ENCODE data around the gene ENTPD8. TPM values are rescaled to one million over a fixed set of nuclear protein-coding genes. Genes with fewer than 3 reads are reported as not detected.

The ENTPD8 gene
- total and polyA plus RNA-seq, 2 of the 4 experiments (the other 2 are of a cell fraction) = 0.07 TPM; not detected in 1

DNA sequence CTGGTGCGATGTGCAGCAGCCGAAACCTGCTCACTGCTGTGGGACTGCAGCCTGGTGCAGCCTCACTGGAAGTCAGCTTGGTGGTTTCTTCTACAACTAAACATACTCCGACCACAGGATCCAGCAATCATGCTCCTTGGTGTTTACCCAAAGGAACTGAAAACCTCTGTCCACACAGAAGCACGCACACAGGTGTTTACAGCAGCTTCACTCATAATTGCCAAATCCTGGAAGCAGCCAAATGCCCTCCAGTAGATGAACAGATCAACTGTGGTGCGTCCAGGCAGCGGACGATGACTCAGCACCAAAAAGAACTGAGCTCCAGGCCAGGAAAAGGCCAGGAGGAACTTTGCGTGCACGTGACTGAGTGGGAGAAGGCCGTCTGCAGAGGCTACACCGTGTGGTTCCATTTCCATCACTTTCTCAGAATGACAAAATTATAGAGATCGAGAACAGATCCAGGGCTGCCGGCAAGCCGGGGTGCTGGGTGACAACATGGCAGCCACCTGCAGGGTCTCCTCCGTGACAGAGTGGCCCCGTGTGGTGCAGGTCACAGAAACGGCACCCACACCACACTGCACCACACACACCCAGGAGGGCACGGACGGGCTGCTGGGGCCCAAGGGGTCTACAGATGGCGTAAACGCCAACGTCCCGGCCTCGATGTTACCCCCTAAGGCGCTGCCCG, 41.1 kb upstream of the ENTPD8 start:
- H4K91ac ChIP-seq (ENCODE audit: insufficient read depth, low read depth, low read length) = no peak overlapping the region
- H3K9me1 ChIP-seq (ENCODE audit: insufficient read depth, low read length) = peaks cover 6% of the 10 kb centered on the region; the same call in 1 of the 2 replicates
- WGBS, 2 experiments (ENCODE audit: extremely low coverage in 2 of 2, insufficient read length in 1 of 2) = 39% methylated on average over 10 of the region's 26 CpGs; no CpG with 5 or more reads in 1 of the 2 experiments
- H3K23ac ChIP-seq (ENCODE audit: low read depth, low read length) = no peak overlapping the region
- peak overlapping the region; percentile 42; the same call in 1 of the 2 replicates for H2BK120ac ChIP-seq (ENCODE audit: low read depth, low read length)
- dilution Hi-C loops (cut with HindIII; ENCODE audit: low sequenced_read_pairs, unreplicated experiment) = no loop called here
- H2BK20ac ChIP-seq (ENCODE audit: low read depth, low read length) = no peak overlapping the region
- no peak overlapping the region for H3K18ac ChIP-seq (ENCODE audit: low read depth, low read length)
- H2AFZ ChIP-seq (replicated peaks; ENCODE audit: low read length, poor library complexity) = peak overlapping the region; percentile 78
- DNase-seq = peak; percentile 93
- H3K27me3 ChIP-seq (ENCODE audit: control insufficient read depth, insufficient read depth, low read length) = peaks cover 13% of the 10 kb centered on the region; the same call in 1 of the 2 replicates
- H2BK5ac ChIP-seq (ENCODE audit: low read depth, low read length, poor library complexity, severe bottlenecking) = peak overlapping the region; percentile 30
- H3K9ac ChIP-seq (ENCODE audit: low read depth, low read length) = no peak overlapping the region
- no peaks in the 10 kb centered on the region for H3K9me3 ChIP-seq (ENCODE audit: control insufficient read depth, insufficient read depth, low read length)
- H3K79me1 ChIP-seq (ENCODE audit: low read depth in 1 of 2, low read length in 2 of 2) = no peaks in the 10 kb centered on the region
- H3K4me3 ChIP-seq (ENCODE audit: insufficient read depth, low read depth, low read length) = no peak overlapping the region
- H4K20me1 ChIP-seq (ENCODE audit: insufficient read depth, low read length) = no peaks in the 10 kb centered on the region
- no peak overlapping the region for H2AK5ac ChIP-seq (ENCODE audit: low read depth, low read length)
- H3K4me2 ChIP-seq (ENCODE audit: low read depth, low read length) = no peak overlapping the region
- CTCF ChIA-PET = interaction anchor here (0.9 kb wide), 1 partner anchor 53 kb away, joined by 5 read pairs; no protein-coding TSS in a partner anchor
- in situ Hi-C loops (cut with MboI; ENCODE audit: low sequenced_read_pairs) = no loop called here
- H3K4ac ChIP-seq (ENCODE audit: low read depth, low read length) = no peak overlapping the region; the same call in 1 of the 2 replicates
- peak overlapping the region; percentile 5; the same call in 1 of the 2 replicates for H3K27ac ChIP-seq (ENCODE audit: insufficient read depth, low read length)
- BruUV-seq (replicated peaks) = no TSS peak
- no peak overlapping the region for H3K14ac ChIP-seq (replicated peaks; ENCODE audit: low read depth, low read length)
- TF ChIP-seq MAFK (IDR thresholded peaks at IDR 0.05; ENCODE audit: low read depth, low read length) (peak; percentile 76), FOS (IDR thresholded peaks at IDR 0.05; ENCODE audit: low read depth, low read length) (peak; percentile 45; the same call in 1 of the 2 replicates), SMC3 (IDR thresholded peaks at IDR 0.05; ENCODE audit: low read depth, low read length) (no peak), BHLHE40 (IDR thresholded peaks at IDR 0.05; ENCODE audit: low read depth, low read length) (peak; percentile 93), RCOR1 (IDR thresholded peaks at IDR 0.05; ENCODE audit: insufficient replicate concordance, low read length) (peak; percentile 61), CEBPB (IDR thresholded peaks at IDR 0.05; ENCODE audit: low read depth, low read length) (peak; percentile 67), NFE2L2 (IDR thresholded peaks at IDR 0.05; ENCODE audit: low read depth, low read length) (peak; percentile 96), POLR2A (IDR thresholded peaks at IDR 0.05; ENCODE audit: low read depth, low read length) (no peak)
- TF ChIP-seq, protein P1, sequence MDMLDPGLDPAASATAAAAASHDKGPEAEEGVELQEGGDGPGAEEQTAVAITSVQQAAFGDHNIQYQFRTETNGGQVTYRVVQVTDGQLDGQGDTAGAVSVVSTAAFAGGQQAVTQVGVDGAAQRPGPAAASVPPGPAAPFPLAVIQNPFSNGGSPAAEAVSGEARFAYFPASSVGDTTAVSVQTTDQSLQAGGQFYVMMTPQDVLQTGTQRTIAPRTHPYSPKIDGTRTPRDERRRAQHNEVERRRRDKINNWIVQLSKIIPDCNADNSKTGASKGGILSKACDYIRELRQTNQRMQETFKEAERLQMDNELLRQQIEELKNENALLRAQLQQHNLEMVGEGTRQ (IDR thresholded peaks at IDR 0.05; ENCODE audit: low read depth, low read length) = peak; percentile 87
- TF ChIP-seq, protein P2, sequence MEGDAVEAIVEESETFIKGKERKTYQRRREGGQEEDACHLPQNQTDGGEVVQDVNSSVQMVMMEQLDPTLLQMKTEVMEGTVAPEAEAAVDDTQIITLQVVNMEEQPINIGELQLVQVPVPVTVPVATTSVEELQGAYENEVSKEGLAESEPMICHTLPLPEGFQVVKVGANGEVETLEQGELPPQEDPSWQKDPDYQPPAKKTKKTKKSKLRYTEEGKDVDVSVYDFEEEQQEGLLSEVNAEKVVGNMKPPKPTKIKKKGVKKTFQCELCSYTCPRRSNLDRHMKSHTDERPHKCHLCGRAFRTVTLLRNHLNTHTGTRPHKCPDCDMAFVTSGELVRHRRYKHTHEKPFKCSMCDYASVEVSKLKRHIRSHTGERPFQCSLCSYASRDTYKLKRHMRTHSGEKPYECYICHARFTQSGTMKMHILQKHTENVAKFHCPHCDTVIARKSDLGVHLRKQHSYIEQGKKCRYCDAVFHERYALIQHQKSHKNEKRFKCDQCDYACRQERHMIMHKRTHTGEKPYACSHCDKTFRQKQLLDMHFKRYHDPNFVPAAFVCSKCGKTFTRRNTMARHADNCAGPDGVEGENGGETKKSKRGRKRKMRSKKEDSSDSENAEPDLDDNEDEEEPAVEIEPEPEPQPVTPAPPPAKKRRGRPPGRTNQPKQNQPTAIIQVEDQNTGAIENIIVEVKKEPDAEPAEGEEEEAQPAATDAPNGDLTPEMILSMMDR (conservative IDR thresholded peaks at IDR 0.05; ENCODE audit: low read depth, low read length) = no peak
- H4K8ac ChIP-seq (ENCODE audit: low read depth in 2 of 2, low read length in 2 of 2) = peak overlapping the region in 1 of 2 experiments; percentile 0; a peak in 1 of 4 replicates
- intact Hi-C loops (cut with micrococcal nuclease) = loop anchor here (2.0 kb wide), 1 partner anchor 37 kb away; no protein-coding TSS in a partner anchor
- H3K56ac ChIP-seq (ENCODE audit: extremely low read depth, insufficient read depth, low read length) = no peak overlapping the region
- no peaks in the 10 kb centered on the region for H3K36me3 ChIP-seq (ENCODE audit: control insufficient read depth, insufficient read depth, low read length)
- POLR2A ChIA-PET (ENCODE audit: unreplicated experiment) = no interaction called here
- peaks cover 6% of the 10 kb centered on the region for H3K4me1 ChIP-seq (ENCODE audit: control insufficient read depth, insufficient read depth, low read length)
- ATAC-seq (ENCODE audit: low read depth) = peak; percentile 71
- no peak overlapping the region for H2BK15ac ChIP-seq (ENCODE audit: low read depth, low read length)
- no peak overlapping the region; the same call in 1 of the 2 replicates for H4K5ac ChIP-seq (ENCODE audit: low read depth, low read length)
- no peak overlapping the region for H2AK9ac ChIP-seq (replicated peaks; ENCODE audit: low read depth, low read length, poor library complexity)

Data from IMR-90 (cell line).